Neuronal stem cell (in vitro differentiated cells): Measurements from ENCODE around the gene GPR33.
"Not testable (repeated sequence)": the region's sequence is repeated elsewhere in the genome, so short reads cannot be mapped to it uniquely, and the experiment has no call there.

Experiments
- DNase-seq: peaks from one replicate; pipeline ENCODE4 v3.0.0-alpha.2; 2013; ENCODE audit warnings: low spot score
- H2AFZ ChIP-seq: one replicate; pipeline ENCODE4 v1.6.1; 2013; ENCODE audit warnings: mild to moderate bottlenecking, low read length, inconsistent platforms
- H2AK5ac ChIP-seq: 2 replicates; pipeline ENCODE4 v1.6.1; 2013; ENCODE audit warnings: low read depth, mild to moderate bottlenecking, inconsistent platforms, low read length, moderate library complexity, mixed read lengths
- H2BK120ac ChIP-seq: 2 replicates; pipeline ENCODE4 v1.6.1; 2013; ENCODE audit warnings: low read depth, mild to moderate bottlenecking, inconsistent platforms, low read length, moderate library complexity, mixed read lengths
- H2BK12ac ChIP-seq: one replicate; pipeline ENCODE4 v1.6.1; 2013; ENCODE audit warnings: low read length, inconsistent platforms
- H2BK15ac ChIP-seq: 2 replicates; pipeline ENCODE4 v1.6.1; 2013; ENCODE audit warnings: mild to moderate bottlenecking, low read length, inconsistent platforms, mixed read lengths
- H2BK5ac ChIP-seq: one replicate; pipeline ENCODE4 v1.6.1; 2013; ENCODE audit warnings: inconsistent platforms, mild to moderate bottlenecking, low read length, moderate library complexity
- H3K14ac ChIP-seq: one replicate; pipeline ENCODE4 v1.6.1; 2013; ENCODE audit warnings: low read length, inconsistent platforms
- H3K18ac ChIP-seq: 2 replicates; pipeline ENCODE4 v1.6.1; 2013; ENCODE audit warnings: low read length, inconsistent platforms
- H3K23ac ChIP-seq: 2 replicates; pipeline ENCODE4 v1.6.1; 2013; ENCODE audit warnings: low read depth, mild to moderate bottlenecking, mixed read lengths, low read length, inconsistent platforms; ENCODE audit not compliant: poor library complexity
- H3K27ac ChIP-seq: replicated peaks from 3 replicates; pipeline ENCODE4 v1.5.1; 2013; ENCODE audit warnings: low read length, inconsistent platforms
- H3K27me3 ChIP-seq, 3 experiments: 2 replicates each; pipeline ENCODE4 v1.6.1; 2013; ENCODE audit warnings: low read length in 3 of 3, mild to moderate bottlenecking in 2 of 3, inconsistent platforms in 1 of 3, low read depth in 1 of 3, mixed read lengths in 1 of 3, moderate library complexity in 1 of 3; ENCODE audit not compliant: control insufficient read depth in 3 of 3, insufficient read depth in 3 of 3
- H3K36me3 ChIP-seq, 2 donors: replicated peaks in 1 of 2; 2 replicates each; pipeline ENCODE4 v1.6.1; 2013; ENCODE audit warnings: low read length in 2 of 2; ENCODE audit not compliant: control insufficient read depth in 2 of 2, insufficient read depth in 2 of 2
- H3K4ac ChIP-seq: 2 replicates; pipeline ENCODE4 v1.6.1; 2013; ENCODE audit warnings: inconsistent platforms, mild to moderate bottlenecking, low read length, moderate library complexity
- H3K4me1 ChIP-seq, 2 donors: 1 replicate in 1 of 2; 2 replicates in 1 of 2; pipeline ENCODE4 v1.6.1; 2013; ENCODE audit warnings: low read length in 2 of 2, low read depth in 1 of 2; ENCODE audit not compliant: control insufficient read depth in 2 of 2, insufficient read depth in 1 of 2
- H3K4me2 ChIP-seq: one replicate; pipeline ENCODE4 v1.6.1; 2013; ENCODE audit warnings: mild to moderate bottlenecking, low read length, inconsistent platforms; ENCODE audit not compliant: insufficient read depth, poor library complexity, severe bottlenecking
- H3K4me3 ChIP-seq, 2 donors: 2 replicates each; pipeline ENCODE4 v1.5.1; 2013; ENCODE audit warnings: low read length in 2 of 2, mild to moderate bottlenecking in 2 of 2, inconsistent platforms in 1 of 2, moderate library complexity in 1 of 2
- H3K79me1 ChIP-seq: one replicate; pipeline ENCODE4 v1.6.1; 2013; ENCODE audit warnings: low read depth, mild to moderate bottlenecking, inconsistent platforms, low read length, moderate library complexity
- H3K9ac ChIP-seq: one replicate; pipeline ENCODE4 v1.6.1; 2013; ENCODE audit warnings: mild to moderate bottlenecking, low read depth, low read length, inconsistent platforms; ENCODE audit not compliant: poor library complexity
- H3K9me3 ChIP-seq, 2 donors: replicated peaks in 1 of 2; 2 replicates each; pipeline versions ENCODE3 to v1.6.1; 2013; ENCODE audit warnings: low read length in 2 of 2, mild to moderate bottlenecking in 2 of 2, inconsistent platforms in 1 of 2, low read depth in 1 of 2, mixed read lengths in 1 of 2, moderate library complexity in 1 of 2; ENCODE audit not compliant: control insufficient read depth in 2 of 2, insufficient read depth in 1 of 2
- H4K8ac ChIP-seq: one replicate; pipeline ENCODE4 v1.6.1; 2013; ENCODE audit warnings: low read depth, mild to moderate bottlenecking, inconsistent platforms, low read length, moderate library complexity
- H4K91ac ChIP-seq: one replicate; pipeline ENCODE4 v1.6.1; 2013; ENCODE audit warnings: low read length, low read depth, mild to moderate bottlenecking, inconsistent platforms; ENCODE audit not compliant: poor library complexity
- WGBS, 2 donors: extraction: QIAGEN DNeasy Blood & Tissue Kit; methylation state at CpG; one replicate each; pipeline ENCODE4 v1.1.7; 2013; ENCODE audit warnings: missing lambda C conversion rate in 2 of 2, mixed read lengths in 1 of 2; ENCODE audit not compliant: insufficient read length in 2 of 2, insufficient replicate concordance in 1 of 2; ENCODE audit errors: extremely low coverage in 2 of 2; 5-methylcytosine and 5-hydroxymethylcytosine counted together

GPR33 gene

GRCh38 chr14:31465111-31465510, 22.7 kb downstream of the GPR33 start:
- Histone ChIP-seq H3K27me3 (no peaks in the 10 kb centered on the region), H3K4ac (no peak overlapping the region), H3K36me3 (no peaks in the 10 kb centered on the region), H2BK5ac (no peak overlapping the region), H4K8ac (no peak overlapping the region), H3K14ac (no peak overlapping the region), H3K9ac (no peak overlapping the region), H3K18ac (no peak overlapping the region), H4K91ac (no peak overlapping the region), H2AK5ac (no peak overlapping the region), H3K4me1 (no peaks in the 10 kb centered on the region), H3K4me3 (no peak overlapping the region), H3K4me2 (no peak overlapping the region), H3K27ac (no peak overlapping the region), H2BK120ac (no peak overlapping the region), H3K23ac (no peak overlapping the region), H2AFZ (no peak overlapping the region), H3K9me3 (no peaks in the 10 kb centered on the region), H3K79me1 (no peaks in the 10 kb centered on the region), H2BK12ac (no peak overlapping the region), H2BK15ac (no peak overlapping the region)
- no peak for DNase-seq

GRCh38 chr14:31462450-31462849, 25.4 kb downstream of the GPR33 start:
- H3K4ac ChIP-seq, H4K91ac ChIP-seq, H2BK15ac ChIP-seq, H3K79me1 ChIP-seq, H2BK5ac ChIP-seq, H3K27ac ChIP-seq, H4K8ac ChIP-seq, H3K9ac ChIP-seq, H3K36me3 ChIP-seq, H3K4me1 ChIP-seq, H2BK12ac ChIP-seq, DNase-seq, H2AK5ac ChIP-seq, H3K14ac ChIP-seq, H3K4me3 ChIP-seq, H3K4me2 ChIP-seq, H2BK120ac ChIP-seq, H3K18ac ChIP-seq, H3K9me3 ChIP-seq, H2AFZ ChIP-seq, H3K23ac ChIP-seq, H3K27me3 ChIP-seq: not testable (repeated sequence)
- no CpG with 5 or more reads among the region's 2 CpGs for WGBS, 2 donors

- H4K91ac ChIP-seq, result no peak overlapping the region
- DNase-seq, result no peak
- no peak overlapping the region for H3K4ac ChIP-seq
- H3K18ac ChIP-seq, result no peak overlapping the region
- H2BK15ac ChIP-seq, result no peak overlapping the region
- no peak overlapping the region for H2BK5ac ChIP-seq
- H2BK12ac ChIP-seq, result no peak overlapping the region
- H3K27ac ChIP-seq, result no peak overlapping the region
- no peak overlapping the region for H4K8ac ChIP-seq
- WGBS, 2 donors, result 100% methylated on average over 1 of the region's 3 CpGs
- peaks cover 0 to 10% of the 10 kb centered on the region in 2 donors for H3K4me1 ChIP-seq
- no peak overlapping the region for H3K4me2 ChIP-seq
- no peaks in the 10 kb centered on the region for H3K27me3 ChIP-seq
- H3K23ac ChIP-seq, result no peak overlapping the region
- no peaks in the 10 kb centered on the region for H3K79me1 ChIP-seq
- H3K4me3 ChIP-seq, result no peak overlapping the region
- H3K9ac ChIP-seq, result no peak overlapping the region
- H2AK5ac ChIP-seq, result no peak overlapping the region
- H3K36me3 ChIP-seq, result no peaks in the 10 kb centered on the region
- no peak overlapping the region for H3K14ac ChIP-seq
- H3K9me3 ChIP-seq, result no peaks in the 10 kb centered on the region
- H2BK120ac ChIP-seq, result no peak overlapping the region
- H2AFZ ChIP-seq, result peak overlapping the region; percentile 74
These were observed 26.3 kb downstream of the GPR33 start for GRCh38 chr14:31461545-31461944.

- peak; percentile 1 for DNase-seq
- no peak overlapping the region for H2BK120ac ChIP-seq
These were observed 29.9 kb downstream of the GPR33 start for GRCh38 chr14:31457665-31458659.

More at GRCh38 chr14:31457665-31458659, 29.9 kb downstream of the GPR33 start:
- H3K36me3 ChIP-seq, result peaks cover 0 to 2% of the 10 kb centered on the region in 2 donors
- no peak overlapping the region for H3K9ac ChIP-seq
- H4K91ac ChIP-seq, result no peak overlapping the region
- no peak overlapping the region for H3K4ac ChIP-seq
- H2AFZ ChIP-seq, result peak overlapping the region; percentile 97
- H2BK15ac ChIP-seq, result no peak overlapping the region
- H3K27me3 ChIP-seq, result no peaks in the 10 kb centered on the region
- H2BK12ac ChIP-seq, result no peak overlapping the region
- H3K23ac ChIP-seq, result no peak overlapping the region
- no peaks in the 10 kb centered on the region for H3K79me1 ChIP-seq
- H3K4me1 ChIP-seq, result peaks cover 0 to 10% of the 10 kb centered on the region in 2 donors
- H2BK5ac ChIP-seq, result no peak overlapping the region
- no peak overlapping the region for H4K8ac ChIP-seq
- WGBS, 2 donors, result no CpG with 5 or more reads among the region's 11 CpGs
- no peaks in the 10 kb centered on the region for H3K9me3 ChIP-seq
- H3K4me2 ChIP-seq, result no peak overlapping the region
- H3K14ac ChIP-seq, result no peak overlapping the region
- no peak overlapping the region for H3K18ac ChIP-seq
- H3K4me3 ChIP-seq, result peak overlapping the region in 1 of 2 donors; percentile 95
- H2AK5ac ChIP-seq, result no peak overlapping the region
- no peak overlapping the region for H3K27ac ChIP-seq
